OCI-LY3 (cell line): Measurements from ENCODE around the gene WIPF3.

ENCODE experiments used
- H2AFZ ChIP-seq: fragments of 200-600, 300-600 bp; shearing (Covaris generic); 2 replicates; pipeline ENCODE4 v1.6.0; 2014; ENCODE audit warnings: antibody characterized with exemption, low read depth, low read length
- H3K27ac ChIP-seq: fragments of 200-600, 300-600 bp; sonication (generic); 2 replicates; pipeline ENCODE4 v1.5.1; 2014; ENCODE audit warnings: mild to moderate bottlenecking, low read length, moderate library complexity, mixed read lengths
- H3K27me3 ChIP-seq: fragments of 200-600, 300-600 bp; sonication (generic); 2 replicates; pipeline ENCODE4 v1.6.1; 2014; ENCODE audit warnings: low read depth, low read length, mixed read lengths
- H3K36me3 ChIP-seq: fragments of 200-600, 300-600 bp; sonication (generic); replicated peaks from 2 replicates; pipeline ENCODE3; 2014; ENCODE audit warnings: low read depth, low read length, mixed read lengths
- H3K4me1 ChIP-seq: fragments of 300-600, 200-600 bp; sonication (generic); 2 replicates; pipeline ENCODE4 v1.6.1; 2014; ENCODE audit warnings: low read length, mixed read lengths
- H3K4me2 ChIP-seq: fragments of 200-600, 300-600 bp; sonication (generic); 2 replicates; pipeline ENCODE4 v1.6.1; 2014; ENCODE audit warnings: low read length, mixed read lengths
- H3K4me3 ChIP-seq: fragments of 300-600, 200-600 bp; sonication (generic); 2 replicates; pipeline ENCODE4 v1.5.1; 2014; ENCODE audit warnings: antibody characterized with exemption, mild to moderate bottlenecking, low read length, moderate library complexity
- H3K79me2 ChIP-seq: fragments of 300-600, 200-600 bp; shearing (Covaris generic); 2 replicates; pipeline ENCODE4 v1.6.1; 2014; ENCODE audit warnings: mild to moderate bottlenecking, low read length, mixed read lengths
- H3K9ac ChIP-seq: fragments of 300-600, 200-600 bp; shearing (Covaris generic); 2 replicates; pipeline ENCODE4 v1.6.0; 2014; ENCODE audit warnings: mild to moderate bottlenecking, low read length, moderate library complexity
- H3K9me3 ChIP-seq: fragments of 200-600, 300-600 bp; shearing (Covaris generic); 2 replicates; pipeline ENCODE4 v1.6.1; 2014; ENCODE audit warnings: low read length, mixed read lengths; ENCODE audit not compliant: insufficient read depth
- H4K20me1 ChIP-seq: fragments of 200-600, 300-600 bp; sonication (generic); 2 replicates; pipeline ENCODE4 v1.6.1; 2016; ENCODE audit warnings: low read length, mixed read lengths; ENCODE audit not compliant: insufficient read depth
- EZH2phosphoT487 ChIP-seq: fragments of 200-600 bp; shearing (Covaris generic); IDR thresholded peaks from 2 replicates; pipeline ENCODE4 v1.6.1; 2018; ENCODE audit warnings: antibody characterized with exemption, mixed run types, low read depth
- TF ChIP-seq, protein P1 (sequence below): fragments of 200-600, 300-600 bp; sonication (generic); IDR thresholded peaks from 2 replicates; pipeline ENCODE4 v1.5.1; 2014; ENCODE audit warnings: antibody characterized with exemption, low read length, low read depth

WIPF3 gene

DNA sequence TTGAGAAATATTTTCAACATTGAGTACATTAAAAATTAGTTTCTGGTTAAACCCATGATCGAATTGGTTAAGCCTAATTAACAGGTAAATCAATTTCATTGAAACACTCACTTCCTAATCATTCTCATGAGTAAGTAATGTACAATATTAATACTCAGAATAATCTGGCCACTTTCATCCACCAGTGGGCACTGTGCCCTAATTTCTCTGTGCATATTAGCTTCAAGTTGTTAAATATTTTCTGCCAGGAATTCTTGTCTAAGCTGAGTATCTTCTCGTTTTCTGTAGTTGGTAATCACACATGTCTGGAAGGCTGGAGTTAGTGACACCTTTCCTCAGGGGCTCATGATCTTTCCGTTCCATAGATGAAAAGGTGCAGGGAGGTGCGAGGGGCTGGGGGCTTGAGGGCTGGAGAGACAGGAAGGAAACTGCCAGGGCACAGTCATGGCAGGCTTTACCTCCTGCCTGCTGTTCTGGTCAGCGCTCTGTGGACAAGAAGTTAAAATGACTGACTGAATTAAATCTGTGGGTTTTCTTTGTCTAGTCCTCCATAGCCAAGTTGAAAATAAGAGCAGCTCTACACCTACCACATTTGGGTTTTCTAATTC is 71.9 kb downstream of the WIPF3 start:
- no peaks in the 10 kb centered on the region for H4K20me1 ChIP-seq
- TF ChIP-seq EZH2phosphoT487, result no peak
- TF ChIP-seq, protein P1, sequence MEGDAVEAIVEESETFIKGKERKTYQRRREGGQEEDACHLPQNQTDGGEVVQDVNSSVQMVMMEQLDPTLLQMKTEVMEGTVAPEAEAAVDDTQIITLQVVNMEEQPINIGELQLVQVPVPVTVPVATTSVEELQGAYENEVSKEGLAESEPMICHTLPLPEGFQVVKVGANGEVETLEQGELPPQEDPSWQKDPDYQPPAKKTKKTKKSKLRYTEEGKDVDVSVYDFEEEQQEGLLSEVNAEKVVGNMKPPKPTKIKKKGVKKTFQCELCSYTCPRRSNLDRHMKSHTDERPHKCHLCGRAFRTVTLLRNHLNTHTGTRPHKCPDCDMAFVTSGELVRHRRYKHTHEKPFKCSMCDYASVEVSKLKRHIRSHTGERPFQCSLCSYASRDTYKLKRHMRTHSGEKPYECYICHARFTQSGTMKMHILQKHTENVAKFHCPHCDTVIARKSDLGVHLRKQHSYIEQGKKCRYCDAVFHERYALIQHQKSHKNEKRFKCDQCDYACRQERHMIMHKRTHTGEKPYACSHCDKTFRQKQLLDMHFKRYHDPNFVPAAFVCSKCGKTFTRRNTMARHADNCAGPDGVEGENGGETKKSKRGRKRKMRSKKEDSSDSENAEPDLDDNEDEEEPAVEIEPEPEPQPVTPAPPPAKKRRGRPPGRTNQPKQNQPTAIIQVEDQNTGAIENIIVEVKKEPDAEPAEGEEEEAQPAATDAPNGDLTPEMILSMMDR, result peak; percentile 60
- no peak overlapping the region for H3K9ac ChIP-seq
- peak overlapping the region; percentile 39 for H3K4me2 ChIP-seq
- H3K79me2 ChIP-seq, result no peaks in the 10 kb centered on the region
- H3K27ac ChIP-seq, result no peak overlapping the region
- no peaks in the 10 kb centered on the region for H3K4me1 ChIP-seq
- no peaks in the 10 kb centered on the region for H3K27me3 ChIP-seq
- no peaks in the 10 kb centered on the region for H3K36me3 ChIP-seq
- no peak overlapping the region for H3K4me3 ChIP-seq
- H2AFZ ChIP-seq, result no peak overlapping the region; the same call in 1 of the 2 replicates
- no peaks in the 10 kb centered on the region for H3K9me3 ChIP-seq

- no peaks in the 10 kb centered on the region for H3K4me1 ChIP-seq
Measured at GRCh38 chr7:29879609-29880008, 73.3 kb downstream of the WIPF3 start.

DNA sequence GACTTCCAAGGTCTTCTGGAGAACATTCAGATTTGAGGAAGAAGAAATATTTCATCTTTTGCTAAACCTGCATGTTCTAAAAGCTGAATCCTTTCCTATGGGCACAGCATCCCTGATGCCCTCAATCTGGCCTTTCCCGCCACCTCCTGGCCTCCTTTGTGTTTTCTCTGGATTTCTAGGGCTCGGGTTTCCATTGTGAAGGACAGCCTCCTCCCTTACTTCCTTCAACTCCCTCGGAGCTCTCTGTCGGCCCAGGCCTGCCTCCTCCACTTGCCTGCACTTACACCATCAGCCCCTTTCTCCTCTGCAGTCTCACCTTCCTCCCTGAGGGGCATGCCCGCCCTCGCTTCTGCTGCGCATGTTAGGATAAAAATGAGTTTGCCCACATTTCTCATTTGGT is 75.4 kb downstream of the WIPF3 start:
- Histone ChIP-seq H3K4me2 (no peak overlapping the region), H3K27me3 (no peaks in the 10 kb centered on the region), H3K9ac (no peak overlapping the region), H3K9me3 (no peaks in the 10 kb centered on the region), H3K4me3 (no peak overlapping the region), H4K20me1 (no peaks in the 10 kb centered on the region), H3K79me2 (no peaks in the 10 kb centered on the region), H3K4me1 (no peaks in the 10 kb centered on the region), H3K27ac (no peak overlapping the region), H3K36me3 (no peaks in the 10 kb centered on the region), H2AFZ (no peak overlapping the region)
- TF ChIP-seq, protein P1, result no peak
- no peak for TF ChIP-seq EZH2phosphoT487

More at GRCh38 chr7:29879609-29880008, 73.3 kb downstream of the WIPF3 start:
- Histone ChIP-seq H2AFZ (no peak overlapping the region), H3K4me2 (no peak overlapping the region), H3K9ac (no peak overlapping the region), H3K36me3 (no peaks in the 10 kb centered on the region), H4K20me1 (no peaks in the 10 kb centered on the region), H3K27ac (no peak overlapping the region), H3K9me3 (no peaks in the 10 kb centered on the region), H3K27me3 (no peaks in the 10 kb centered on the region), H3K79me2 (no peaks in the 10 kb centered on the region), H3K4me3 (no peak overlapping the region)
- TF ChIP-seq, protein P1, result no peak
- TF ChIP-seq EZH2phosphoT487, result no peak

GRCh38 chr7:29882481-29882880 is 76.2 kb downstream of the WIPF3 start:
- H3K4me1 ChIP-seq, result no peaks in the 10 kb centered on the region
- no peaks in the 10 kb centered on the region for H3K9me3 ChIP-seq
- no peak overlapping the region for H3K27ac ChIP-seq
- no peak overlapping the region for H3K4me3 ChIP-seq
- H4K20me1 ChIP-seq, result no peaks in the 10 kb centered on the region
- no peak overlapping the region for H3K4me2 ChIP-seq
- no peak overlapping the region for H2AFZ ChIP-seq
- H3K36me3 ChIP-seq, result no peaks in the 10 kb centered on the region
- H3K79me2 ChIP-seq, result no peaks in the 10 kb centered on the region
- no peaks in the 10 kb centered on the region for H3K27me3 ChIP-seq
- no peak for TF ChIP-seq EZH2phosphoT487
- TF ChIP-seq, protein P1, result no peak
- no peak overlapping the region for H3K9ac ChIP-seq
